ENCODE results near the gene KLHL3.

The KLHL3 gene

GRCh38 chr5:137633896-137634295 lies 102.0 kb downstream of the KLHL3 start:
- no peak for DNase-seq (ENCODE audit: low read depth in 2 of 2)

GRCh38 chr5:137632716-137633115 lies 103.2 kb downstream of the KLHL3 start:
- DNase-seq (ENCODE audit: low read depth in 2 of 2) = no peak

DNA sequence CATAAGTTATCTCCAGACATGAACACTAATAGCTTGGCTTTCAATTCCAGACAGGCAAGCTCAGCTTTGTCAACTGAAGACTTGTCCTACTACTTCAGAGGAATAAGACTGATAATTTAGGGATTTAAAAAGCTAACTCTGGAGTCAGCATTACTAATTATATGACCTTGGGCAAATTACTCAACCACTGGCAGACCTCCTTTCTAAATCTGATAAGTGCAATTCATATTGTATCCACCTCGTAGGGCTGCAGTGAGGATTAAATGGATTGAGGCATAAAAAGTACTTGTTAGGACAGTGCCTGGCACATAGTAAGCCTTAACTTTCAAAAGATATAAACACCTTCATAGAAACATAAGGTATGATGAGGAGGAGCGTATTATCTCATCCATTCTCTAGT lies 104.4 kb downstream of the KLHL3 start:
- no peak for DNase-seq (ENCODE audit: low read depth in 2 of 2)

- DNase-seq (ENCODE audit: low read depth in 2 of 2) = no peak
Measured at GRCh38 chr5:137630972-137631370, 104.9 kb downstream of the KLHL3 start.

DNA sequence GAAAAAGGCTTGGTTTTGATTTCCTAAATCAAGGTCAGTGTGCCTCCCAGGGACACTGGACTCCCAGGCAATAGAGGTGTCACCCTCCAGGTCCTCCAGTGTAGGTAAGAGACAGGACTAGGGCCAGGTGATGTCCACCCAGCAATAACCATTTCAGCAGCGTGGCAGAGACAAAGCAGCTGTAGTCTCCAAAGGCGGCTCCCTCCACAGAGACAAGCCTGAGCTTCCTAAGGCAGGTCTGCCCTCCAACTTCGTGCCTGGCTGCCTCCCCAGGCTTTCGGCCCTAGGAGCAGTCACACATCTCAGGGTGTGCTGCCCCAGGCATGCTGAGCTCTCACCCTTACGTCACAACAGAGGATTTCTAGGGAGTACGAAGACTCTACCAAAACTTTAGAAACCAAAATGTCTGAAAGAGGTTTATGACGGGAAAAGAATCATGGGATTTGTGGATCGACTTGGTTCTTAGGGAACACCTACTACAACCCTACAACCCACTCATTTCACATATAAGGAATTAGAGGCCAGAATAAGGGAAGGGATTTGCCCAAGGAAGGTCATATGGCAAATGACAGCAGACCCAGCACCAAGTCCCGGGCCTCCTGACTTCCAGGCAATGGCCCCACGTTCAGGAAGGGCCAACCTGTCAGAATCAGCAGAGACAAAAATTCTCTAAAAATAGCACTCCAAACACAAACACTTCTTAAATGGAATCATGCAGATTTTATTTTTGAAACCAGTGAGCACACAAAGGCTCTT lies 105.5 kb downstream of the KLHL3 start:
- no peak for DNase-seq (ENCODE audit: low read depth in 2 of 2)

DNA sequence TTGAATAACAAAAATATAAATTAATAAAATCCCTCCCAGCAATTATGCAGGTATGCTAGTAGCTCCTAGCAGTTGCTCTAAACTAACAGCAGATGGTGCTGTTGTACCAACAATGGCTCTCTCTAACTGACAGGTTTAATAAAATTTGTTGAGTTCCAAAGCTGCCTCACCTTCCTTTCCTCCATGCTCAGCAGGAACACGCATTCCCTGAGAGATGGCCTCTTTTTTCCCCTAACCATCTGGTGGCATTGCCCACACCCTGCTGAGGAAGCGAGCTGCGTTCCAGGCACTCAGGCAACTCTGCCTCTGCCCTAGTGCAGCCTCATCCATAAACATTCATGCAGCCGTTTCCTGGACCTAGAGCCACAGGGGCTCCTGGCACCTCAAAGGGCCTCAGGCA lies 106.2 kb downstream of the KLHL3 start:
- no peak for DNase-seq (ENCODE audit: low read depth in 2 of 2)

- no peak for DNase-seq (ENCODE audit: low read depth in 2 of 2)
Measured at GRCh38 chr5:137627706-137628105, 108.2 kb downstream of the KLHL3 start.

DNA sequence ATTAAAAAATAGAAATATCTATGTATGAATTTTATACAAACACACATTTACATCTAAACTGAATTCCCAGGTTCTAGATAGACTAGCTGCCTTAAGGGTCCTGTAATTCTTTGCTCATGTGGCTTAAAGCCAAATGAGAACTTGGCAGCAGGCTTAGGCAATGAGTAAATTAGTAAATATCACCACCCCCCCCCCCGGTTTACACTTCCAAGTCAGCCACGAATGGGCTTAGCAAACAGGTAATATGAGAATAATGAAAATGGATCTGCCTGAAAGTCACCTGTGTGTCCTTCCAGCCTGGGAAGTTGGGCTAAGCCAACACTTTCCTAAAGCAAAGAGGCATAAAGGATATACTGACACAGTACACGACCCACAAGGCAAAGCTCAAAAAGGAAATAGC lies 108.6 kb downstream of the KLHL3 start:
- no peak for DNase-seq (ENCODE audit: low read depth in 2 of 2)

GRCh38 chr5:137624786-137625349 lies 111.0 kb downstream of the KLHL3 start:
- no peak for DNase-seq (ENCODE audit: low read depth in 2 of 2)

DNA sequence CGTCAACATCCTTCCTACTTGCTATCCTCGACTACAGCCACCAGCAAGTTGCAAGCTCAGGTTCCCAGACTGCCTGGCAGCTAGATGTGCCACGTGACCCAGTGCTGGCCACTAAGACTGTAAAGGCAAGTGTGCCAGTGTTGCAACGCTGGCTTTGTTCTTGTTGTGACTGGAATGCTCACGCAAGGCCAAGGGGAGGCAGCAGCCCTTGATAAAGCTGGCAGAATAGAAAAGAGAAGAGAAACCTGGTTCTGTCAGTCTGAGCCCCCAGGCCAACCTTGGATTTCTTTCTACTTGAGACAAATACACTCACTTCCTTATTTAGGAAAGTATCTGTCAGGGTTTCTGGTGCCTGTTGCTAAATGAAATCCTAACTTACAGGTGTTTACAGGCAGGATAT lies 113.0 kb downstream of the KLHL3 start:
- DNase-seq (ENCODE audit: low read depth in 2 of 2) = no peak

- no peak for DNase-seq (ENCODE audit: low read depth in 2 of 2)
Measured at GRCh38 chr5:137621861-137622823, 113.7 kb downstream of the KLHL3 start.

DNA sequence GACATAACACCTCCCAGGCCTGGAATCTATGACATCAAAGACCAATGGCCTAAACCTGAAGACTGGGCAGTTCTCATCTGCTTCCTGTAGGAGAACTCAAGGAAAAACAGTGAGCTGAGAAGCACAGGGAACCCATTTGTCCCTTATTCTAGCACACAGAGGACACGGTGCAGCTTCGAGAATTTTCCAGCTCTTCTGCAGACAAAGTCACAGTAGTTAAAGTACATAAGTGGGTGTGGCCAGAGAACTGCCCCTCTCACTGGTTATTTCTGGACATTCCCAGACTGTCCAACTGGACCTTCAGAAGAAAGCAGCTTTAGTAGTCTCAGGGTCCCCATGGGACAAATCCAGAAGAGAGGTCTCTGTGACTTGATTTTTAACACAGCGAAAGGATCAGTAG lies 114.6 kb downstream of the KLHL3 start:
- no peak for DNase-seq (ENCODE audit: low read depth in 2 of 2)

DNA sequence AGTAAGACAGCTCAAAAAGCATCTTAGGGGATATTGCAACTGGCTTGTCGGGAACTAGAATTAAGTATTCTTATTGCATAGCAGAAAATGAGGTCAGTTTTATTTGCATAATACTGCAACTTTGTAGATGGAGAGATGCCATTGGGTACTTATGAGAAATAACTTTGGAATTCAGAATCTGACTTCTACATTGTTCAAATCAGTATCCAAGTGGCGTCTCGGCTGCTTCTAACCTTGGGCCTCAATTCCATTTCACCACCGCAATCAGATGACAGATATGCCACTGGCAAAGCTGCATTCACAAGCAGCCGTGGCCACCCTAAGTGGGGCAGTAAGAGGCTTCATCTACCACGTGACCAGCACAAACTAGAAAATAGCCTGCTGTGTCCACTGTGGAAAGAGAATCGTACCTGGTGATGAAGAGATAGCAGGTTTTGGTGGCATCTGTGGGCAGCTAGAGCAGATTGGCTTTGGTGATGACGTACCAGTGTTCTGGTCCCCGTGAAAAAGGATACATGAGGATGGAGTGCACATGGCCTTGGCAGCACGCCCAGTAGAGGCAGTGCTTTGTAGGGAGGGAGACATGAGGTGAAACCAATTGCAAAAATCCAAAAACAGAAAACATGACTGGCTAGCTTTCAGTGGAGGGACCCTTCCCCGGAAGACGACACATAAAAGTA lies 116.6 kb downstream of the KLHL3 start:
- no peak for DNase-seq (ENCODE audit: low read depth in 2 of 2)

DNA sequence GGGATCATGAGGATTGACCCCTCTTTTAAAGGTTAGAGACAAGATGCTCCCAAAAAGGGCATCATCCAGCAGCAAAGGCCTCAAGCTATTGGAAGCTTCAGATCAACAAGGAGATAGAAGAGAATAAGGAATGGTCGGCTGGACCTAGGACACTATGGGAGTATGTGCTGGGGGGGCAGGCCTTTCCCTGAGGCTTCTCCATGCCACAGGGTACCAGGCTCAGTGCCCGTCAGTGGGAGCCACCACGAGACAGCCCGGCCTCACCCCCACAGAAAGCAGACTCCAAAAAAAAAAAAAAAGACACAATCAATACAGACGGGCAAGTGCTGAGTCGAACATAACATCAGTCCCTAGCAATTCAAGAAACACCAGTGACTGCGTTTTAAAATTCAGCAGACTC lies 117.4 kb downstream of the KLHL3 start:
- DNase-seq (ENCODE audit: low read depth in 2 of 2) = no peak

DNA sequence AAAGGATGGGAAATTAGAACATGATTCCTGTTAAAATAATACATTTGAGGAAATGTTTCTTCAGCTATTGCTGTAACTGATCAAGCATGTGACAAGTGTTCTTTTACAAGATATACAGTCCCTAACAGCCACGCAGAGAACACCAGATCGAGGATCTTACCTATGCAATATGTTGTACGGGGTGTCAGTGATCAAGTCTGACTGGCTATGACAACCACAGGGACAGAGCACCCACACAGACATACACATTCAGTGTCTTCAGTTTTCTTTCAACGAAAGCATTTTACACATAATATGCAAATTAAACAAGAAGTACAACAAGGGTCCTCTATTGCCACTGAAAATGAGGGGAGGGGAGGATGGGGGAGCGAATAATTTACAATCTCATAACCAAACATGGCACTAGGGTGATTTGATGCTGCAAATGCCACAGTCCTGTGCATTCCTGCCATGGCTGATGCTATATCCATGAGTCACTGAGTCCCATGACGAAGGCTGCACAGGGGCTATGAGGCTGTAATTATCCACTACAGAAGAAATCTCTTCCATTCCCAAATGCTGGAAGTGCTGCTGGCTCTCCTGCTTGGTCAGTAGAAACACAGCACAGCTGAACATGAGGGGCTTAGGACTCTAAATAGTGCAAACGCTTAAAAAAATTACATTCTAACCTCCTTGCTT lies 118.2 kb downstream of the KLHL3 start:
- DNase-seq (ENCODE audit: low read depth in 2 of 2) = no peak

- DNase-seq (ENCODE audit: low read depth in 2 of 2) = no peak
Measured at GRCh38 chr5:137616046-137616445, 119.8 kb downstream of the KLHL3 start.

GRCh38 chr5:137615171-137615775 lies 120.6 kb downstream of the KLHL3 start:
- no peak for DNase-seq (ENCODE audit: low read depth in 2 of 2)

DNA sequence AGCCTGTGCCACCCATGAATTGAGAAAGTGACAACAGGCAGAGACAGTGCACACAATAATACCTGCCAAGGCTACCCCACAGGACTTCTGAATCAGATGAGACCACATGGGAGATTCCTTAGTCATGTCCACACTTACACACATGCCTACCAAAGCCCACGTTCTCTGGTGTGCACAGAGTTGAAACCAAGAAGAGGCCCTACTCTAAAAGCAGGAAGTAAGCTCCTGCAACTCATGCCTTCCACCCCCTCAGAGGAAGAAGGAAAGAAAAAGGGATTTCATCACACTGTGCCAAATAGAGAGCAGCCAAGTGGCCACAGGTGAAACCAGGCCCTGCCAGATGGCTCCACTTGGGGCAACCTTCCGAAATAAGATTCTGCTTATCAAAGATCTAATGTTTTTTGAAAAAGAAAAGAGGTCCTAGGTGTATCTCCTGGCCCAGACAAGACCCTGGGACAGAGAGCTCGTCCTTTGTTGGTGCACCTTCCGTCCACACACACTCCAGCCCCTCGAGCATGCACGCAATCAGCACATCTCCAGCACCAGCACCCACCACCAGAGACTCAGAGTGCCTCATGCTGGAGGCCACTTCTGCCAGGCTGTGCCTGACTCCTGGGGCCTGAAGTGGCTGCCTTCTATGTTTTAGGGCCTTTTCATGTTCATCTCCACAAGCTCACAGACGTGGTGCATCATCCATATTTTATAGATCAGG lies 122.2 kb downstream of the KLHL3 start:
- no peak for DNase-seq (ENCODE audit: low read depth in 2 of 2)

DNA sequence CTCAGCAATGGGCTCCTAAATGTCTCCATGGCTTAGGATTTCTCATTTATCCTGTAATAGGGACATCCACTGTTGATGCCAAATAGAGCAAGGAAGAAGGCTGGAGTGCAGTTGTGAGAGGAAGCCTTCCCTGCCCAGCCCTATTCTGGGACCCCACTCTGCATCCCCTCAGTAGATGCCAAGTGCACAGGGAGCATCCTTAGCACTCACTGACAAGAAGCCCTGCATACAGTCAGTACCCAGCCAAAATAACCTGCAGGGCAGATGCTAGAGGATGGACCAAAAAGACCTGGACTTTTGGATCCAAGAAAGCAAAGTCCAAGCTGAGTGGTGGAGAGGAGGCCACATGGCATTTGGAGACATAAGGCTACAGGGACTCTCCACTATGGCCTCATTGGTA lies 123.3 kb downstream of the KLHL3 start:
- no peak for DNase-seq (ENCODE audit: low read depth in 2 of 2)

- no peak for DNase-seq (ENCODE audit: low read depth in 2 of 2)
Measured at GRCh38 chr5:137611794-137612435, 124.0 kb downstream of the KLHL3 start.
